Spleen (tissue), 11 donors: ENCODE results near the gene HOXC6. TPM values are rescaled to one million over a fixed set of nuclear protein-coding genes. Genes with fewer than 3 reads are reported as not detected.

ENCODE experiments used
- DNase-seq: peaks from one replicate; pipeline ENCODE4 v3.0.0-alpha.2; 2020
- H3K27ac ChIP-seq, 8 donors: fragments of 200-600 bp; sonication (generic) in 7 of 8; 1 replicate in 4 of 8; 2 replicates in 4 of 8; pipeline versions ENCODE4 v1.5.0 to v1.8.0; 2016 to 2021; ENCODE audit warnings: inconsistent platforms in 4 of 8, mild to moderate bottlenecking in 4 of 8, moderate library complexity in 1 of 8
- H3K27me3 ChIP-seq, 7 donors: fragments of 200-600 bp; sonication (generic) in 6 of 7; replicated peaks in 1 of 7; 1 replicate in 4 of 7; 2 replicates in 3 of 7; pipeline versions ENCODE4 v1.5.0 to v1.8.0; 2016 to 2021; ENCODE audit warnings: inconsistent platforms in 3 of 7, mild to moderate bottlenecking in 1 of 7
- H3K36me3 ChIP-seq, 6 donors: fragments of 200-600 bp; sonication (generic) in 5 of 6; 1 replicate in 4 of 6; 2 replicates in 2 of 6; pipeline versions ENCODE4 v1.5.0 to v1.8.0; 2016 to 2021; ENCODE audit warnings: inconsistent platforms in 2 of 6
- H3K4me1 ChIP-seq, 6 donors: fragments of 200-600 bp; sonication (generic) in 5 of 6; 1 replicate in 3 of 6; 2 replicates in 3 of 6; pipeline versions ENCODE4 v1.5.0 to v1.8.0; 2016 to 2021; ENCODE audit warnings: inconsistent platforms in 3 of 6
- H3K4me3 ChIP-seq, 8 donors: fragments of 200-600 bp; sonication (generic) in 7 of 8; 1 replicate in 4 of 8; 2 replicates in 4 of 8; pipeline versions ENCODE4 v1.5.0 to v1.8.0; 2016 to 2021; ENCODE audit warnings: inconsistent platforms in 4 of 8, mild to moderate bottlenecking in 4 of 8, moderate library complexity in 2 of 8
- H3K9me3 ChIP-seq, 8 donors: fragments of 200-600 bp; sonication (generic) in 7 of 8; 1 replicate in 4 of 8; 2 replicates in 4 of 8; pipeline versions ENCODE4 v1.5.0 to v1.8.0; 2016 to 2021; ENCODE audit warnings: inconsistent platforms in 4 of 8
- POLR2A ChIP-seq, 3 donors: fragments of 450-650 bp; IDR thresholded peaks; one replicate each; pipeline ENCODE4 v1.5.1; 2017; ENCODE audit warnings: antibody characterized with exemption in 3 of 3, mild to moderate bottlenecking in 1 of 3
- POLR2AphosphoS5 ChIP-seq, 3 donors: sonication (generic); formaldehyde crosslinking; IDR thresholded peaks; one replicate each; pipeline ENCODE4 v1.5.1; 2017; ENCODE audit warnings: antibody characterized with exemption in 3 of 3
- WGBS, 5 donors: extraction: QIAGEN DNeasy Blood & Tissue Kit in 3 of 5; methylation state at CpG; one replicate each; pipeline versions ENCODE4 v1.1.5 to v1.1.7; 2013 to 2018; 5-methylcytosine and 5-hydroxymethylcytosine counted together
- intact Hi-C: fragments of 100-400 bp; cut with DNase I; formaldehyde crosslinking; loops from one replicate; pipeline ENCODE4 v1.15.0; 2023; ENCODE audit warnings: low total_unique reads
- polyA plus RNA-seq, 3 donors: library from polyadenylated mRNA; stranded (reverse); fragments of 200-250 nt; gene quantifications; one replicate each; pipeline ENCODE4 v1.2.1, GENCODE V29; 2013
- total RNA-seq, 7 donors: library from RNA; depleted of rRNA in 3 of 7; stranded (reverse); fragments of >200 nt in 3 of 7; fragmentation: NEBNext Ultra II Directional in 4 of 7; extraction: Animal tissue kit (Norgen Biotek cat#: 25700) in 4 of 7; gene quantifications; one replicate each; pipeline versions ENCODE4 v1.1.0 to v1.2.1, GENCODE V29; 2016 to 2021
- TF ChIP-seq, protein P1 (sequence below), 11 experiments: fragments of 200-600 bp in 7 of 11; fragments of 450-650 bp in 4 of 11; sonication (generic) in 4 of 11; IDR thresholded peaks in 8 of 11; conservative IDR thresholded peaks in 3 of 11; 1 replicate in 7 of 11; 2 replicates in 4 of 11; pipeline versions ENCODE4 v1.4.0 to v1.8.0; 2016 to 2021; ENCODE audit warnings: antibody characterized with exemption in 11 of 11, inconsistent platforms in 4 of 11, mild to moderate bottlenecking in 1 of 11
- donor health status: healthy with polysubstance abuse.
- donor health status: DM: no; HTN: no; CAD: no; lungs with moderate emphysema.
- donor health status: DM: no; HTN: no; CAD: no.
- donor health status: Bipolar disorder and iron deficiency.
- donor health status: healthy.
- donor health status: DM: no; HTN: no; CAD: no.
- donor health status: DM: yes; HTN: yes; CAD: no.

The HOXC6 gene
- total and polyA plus RNA-seq, 10 donors: 0.11 to 0.52 (median 0.24) TPM; not detected in 4

DNA sequence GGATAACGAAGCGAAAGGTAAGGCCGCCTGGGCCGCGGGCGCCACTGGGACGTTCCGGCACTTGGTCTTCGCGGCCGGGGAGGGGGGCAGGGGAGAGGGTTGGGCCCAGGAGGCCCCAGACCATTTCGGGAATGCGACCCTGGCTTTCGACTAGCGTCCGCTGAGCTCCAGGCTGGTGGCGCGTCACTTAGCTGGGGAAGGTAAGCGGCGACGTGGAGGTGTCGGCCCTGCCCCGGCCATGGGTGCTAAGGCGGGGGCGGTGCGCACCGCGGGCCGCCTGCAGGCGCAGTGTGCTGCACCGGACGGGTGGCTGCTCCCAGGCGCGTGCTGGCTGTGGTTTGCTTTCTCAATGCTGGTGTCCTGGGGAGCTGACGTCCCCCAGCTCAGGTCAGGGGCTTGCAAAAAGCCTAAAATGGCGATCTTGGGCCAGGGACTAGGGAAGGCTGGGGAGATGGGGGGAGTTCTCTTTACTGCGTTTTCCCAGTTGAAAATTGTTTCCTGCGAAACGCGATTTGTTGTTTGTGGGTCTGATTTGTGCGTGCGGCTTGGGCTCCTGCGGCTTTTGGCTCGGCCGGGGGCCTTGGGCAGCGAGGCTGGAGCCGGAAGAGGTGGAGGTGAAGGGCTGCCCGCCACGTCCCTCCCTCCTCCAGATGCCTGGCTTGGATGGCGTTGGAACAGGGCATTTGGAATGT is 42.1 kb upstream of the HOXC6 start:
- Histone ChIP-seq H3K4me3 (peak overlapping the region in 3 of 8 donors; percentile 9 to 53 (median 16)), H3K9me3 (peaks cover 0 to 12% (median 0%) of the 10 kb centered on the region in 8 donors), H3K27ac (no peak overlapping the region), H3K27me3 (peaks cover 31 to 100% (median 100%) of the 10 kb centered on the region in 7 donors), H3K4me1 (peaks cover 13 to 48% (median 33%) of the 10 kb centered on the region in 6 donors), H3K36me3 (no peaks in the 10 kb centered on the region)
- intact Hi-C loops: no loop called here
- WGBS, 5 donors: 2 to 6% (median 5%) methylated on average over 18 to 50 of the region's 50 CpGs
- no peak for DNase-seq
- TF ChIP-seq, protein P1, sequence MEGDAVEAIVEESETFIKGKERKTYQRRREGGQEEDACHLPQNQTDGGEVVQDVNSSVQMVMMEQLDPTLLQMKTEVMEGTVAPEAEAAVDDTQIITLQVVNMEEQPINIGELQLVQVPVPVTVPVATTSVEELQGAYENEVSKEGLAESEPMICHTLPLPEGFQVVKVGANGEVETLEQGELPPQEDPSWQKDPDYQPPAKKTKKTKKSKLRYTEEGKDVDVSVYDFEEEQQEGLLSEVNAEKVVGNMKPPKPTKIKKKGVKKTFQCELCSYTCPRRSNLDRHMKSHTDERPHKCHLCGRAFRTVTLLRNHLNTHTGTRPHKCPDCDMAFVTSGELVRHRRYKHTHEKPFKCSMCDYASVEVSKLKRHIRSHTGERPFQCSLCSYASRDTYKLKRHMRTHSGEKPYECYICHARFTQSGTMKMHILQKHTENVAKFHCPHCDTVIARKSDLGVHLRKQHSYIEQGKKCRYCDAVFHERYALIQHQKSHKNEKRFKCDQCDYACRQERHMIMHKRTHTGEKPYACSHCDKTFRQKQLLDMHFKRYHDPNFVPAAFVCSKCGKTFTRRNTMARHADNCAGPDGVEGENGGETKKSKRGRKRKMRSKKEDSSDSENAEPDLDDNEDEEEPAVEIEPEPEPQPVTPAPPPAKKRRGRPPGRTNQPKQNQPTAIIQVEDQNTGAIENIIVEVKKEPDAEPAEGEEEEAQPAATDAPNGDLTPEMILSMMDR (IDR thresholded peaks at IDR 0.05 in 8 of 11, conservative IDR thresholded peaks at IDR 0.05 in 3 of 11): no peak
- TF ChIP-seq POLR2A (IDR thresholded peaks at IDR 0.05) (no peak), POLR2AphosphoS5 (IDR thresholded peaks at IDR 0.05) (no peak)

DNA sequence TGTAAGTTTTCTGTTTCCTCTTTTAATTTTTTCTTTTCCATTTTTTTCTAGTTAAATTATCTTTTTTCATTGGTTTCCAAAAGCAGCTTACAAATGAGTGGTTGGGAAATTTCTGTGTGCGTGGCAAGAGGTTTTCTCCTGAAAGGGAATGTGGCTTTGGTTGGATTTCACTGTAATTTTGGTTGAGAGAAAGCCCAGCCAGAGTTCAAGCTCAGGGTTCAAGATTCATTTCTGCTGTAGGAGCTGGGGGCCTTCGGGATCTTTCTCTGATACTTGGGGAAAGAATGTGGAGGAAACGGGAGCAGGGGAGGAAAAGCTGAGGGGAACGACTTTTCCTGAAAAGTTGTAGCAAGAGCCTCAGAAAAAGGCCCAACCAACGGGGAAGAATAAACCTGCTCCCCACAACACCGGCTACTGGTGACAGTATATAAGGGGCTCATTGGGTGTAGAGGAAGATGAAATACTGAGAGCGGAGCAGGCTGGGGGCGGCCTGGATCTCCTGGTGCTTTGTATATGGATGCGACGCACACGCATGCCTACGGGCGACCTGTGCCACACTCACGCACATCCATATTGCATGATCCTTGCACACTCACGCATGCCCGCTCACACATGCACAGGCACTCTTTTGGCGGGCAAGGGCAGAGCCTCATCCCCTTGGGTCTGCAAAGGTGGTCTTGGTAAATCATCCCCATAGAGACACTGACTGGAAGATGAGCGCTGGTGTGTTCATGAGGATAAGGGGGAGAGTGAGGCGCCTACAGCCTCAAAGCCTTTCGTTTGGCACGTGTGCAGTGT is 41.4 kb upstream of the HOXC6 start:
- TF ChIP-seq, protein P1 (IDR thresholded peaks at IDR 0.05 in 8 of 11, conservative IDR thresholded peaks at IDR 0.05 in 3 of 11): no peak
- TF ChIP-seq POLR2AphosphoS5 (IDR thresholded peaks at IDR 0.05): no peak
- TF ChIP-seq POLR2A (IDR thresholded peaks at IDR 0.05): no peak
- Histone ChIP-seq H3K4me3 (no peak overlapping the region), H3K36me3 (no peaks in the 10 kb centered on the region), H3K9me3 (peaks cover 0 to 12% (median 0%) of the 10 kb centered on the region in 8 donors), H3K4me1 (peaks cover 13 to 48% (median 33%) of the 10 kb centered on the region in 6 donors), H3K27ac (no peak overlapping the region), H3K27me3 (peaks cover 31 to 100% (median 100%) of the 10 kb centered on the region in 7 donors)
- DNase-seq: no peak
- intact Hi-C loops: no loop called here
- WGBS, 5 donors: 19 to 27% (median 23%) methylated on average over 21 of the region's 21 CpGs

DNA sequence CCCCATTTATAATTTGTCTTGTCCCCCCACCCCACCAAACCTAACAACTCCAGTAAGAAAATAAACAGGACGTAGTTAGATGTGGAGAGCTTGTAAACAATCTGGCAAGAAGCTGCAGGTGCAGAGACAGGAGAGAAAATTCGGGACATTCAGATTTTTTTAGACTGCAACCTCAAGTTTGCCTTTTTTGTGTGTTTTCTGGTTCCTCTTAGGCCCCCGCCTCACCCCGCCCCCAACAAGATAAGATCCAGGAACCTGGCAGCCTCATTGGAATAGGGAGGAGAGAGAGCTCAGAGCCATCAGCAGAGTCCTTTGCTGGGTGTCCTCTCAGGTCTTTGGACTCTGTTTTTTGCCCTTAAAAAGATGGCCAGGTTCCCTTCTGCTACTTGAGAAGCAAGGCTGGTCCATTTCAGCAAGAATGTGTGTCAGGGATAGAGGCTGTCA is 40.4 kb upstream of the HOXC6 start:
- Histone ChIP-seq H3K9me3 (peaks cover 0 to 12% (median 0%) of the 10 kb centered on the region in 8 donors), H3K27ac (no peak overlapping the region), H3K27me3 (peaks cover 29 to 100% (median 100%) of the 10 kb centered on the region in 7 donors), H3K36me3 (no peaks in the 10 kb centered on the region), H3K4me1 (peaks cover 13 to 48% (median 33%) of the 10 kb centered on the region in 6 donors), H3K4me3 (no peak overlapping the region)
- intact Hi-C loops: no loop called here
- WGBS, 5 donors: 6 to 16% (median 13%) methylated on average over 4 of the region's 4 CpGs
- no peak for DNase-seq
- TF ChIP-seq POLR2AphosphoS5 (IDR thresholded peaks at IDR 0.05): no peak
- TF ChIP-seq POLR2A (IDR thresholded peaks at IDR 0.05): no peak
- TF ChIP-seq, protein P1 (IDR thresholded peaks at IDR 0.05 in 8 of 11, conservative IDR thresholded peaks at IDR 0.05 in 3 of 11): no peak
